SHP77 (cell line): ENCODE results near the gene SNX13.

Experiments
- DNase-seq, 2 experiments: peaks; one replicate each; lab custom pipeline; 2025; lab: John Stamatoyannopoulos, UW

Gene SNX13

DNA sequence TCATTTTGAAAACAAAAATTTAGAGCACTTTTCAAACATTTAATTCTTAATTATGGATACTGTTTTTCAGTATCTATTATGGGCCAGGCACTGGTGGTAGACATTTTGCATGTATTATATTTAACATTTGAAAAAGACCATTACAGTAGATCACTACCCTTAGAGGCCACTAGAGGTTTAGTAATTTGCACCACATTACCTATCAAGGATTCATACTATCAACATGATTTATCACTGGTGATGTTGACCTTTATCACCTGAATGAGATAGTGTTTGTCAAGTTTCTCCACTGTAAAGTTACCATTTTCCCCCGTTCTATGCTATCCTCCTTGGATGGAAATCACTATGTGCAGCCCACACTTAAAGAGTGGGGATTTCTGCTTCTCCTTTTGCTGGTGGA, 4.4 kb upstream of the SNX13 start:
- no peak for DNase-seq

DNA sequence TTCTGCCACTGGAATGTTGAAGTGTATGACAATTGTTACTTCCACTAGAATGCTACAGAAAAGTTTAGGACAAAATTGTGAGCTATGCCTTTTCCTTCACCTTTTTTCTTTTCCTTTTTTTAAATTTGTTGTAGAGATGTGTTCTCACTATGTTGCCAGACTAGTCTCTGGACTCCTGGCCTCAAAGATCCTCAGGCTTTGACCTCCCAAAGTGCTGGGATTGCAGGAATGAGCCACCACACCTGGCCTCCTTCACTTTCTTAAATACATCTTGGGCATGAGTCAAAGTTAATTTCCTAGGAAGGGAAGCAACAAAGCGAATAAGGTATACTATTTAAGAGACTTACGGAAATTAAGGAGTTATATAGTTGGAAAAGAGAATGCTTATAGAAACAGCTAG, 2.7 kb upstream of the SNX13 start:
- no peak for DNase-seq

DNA sequence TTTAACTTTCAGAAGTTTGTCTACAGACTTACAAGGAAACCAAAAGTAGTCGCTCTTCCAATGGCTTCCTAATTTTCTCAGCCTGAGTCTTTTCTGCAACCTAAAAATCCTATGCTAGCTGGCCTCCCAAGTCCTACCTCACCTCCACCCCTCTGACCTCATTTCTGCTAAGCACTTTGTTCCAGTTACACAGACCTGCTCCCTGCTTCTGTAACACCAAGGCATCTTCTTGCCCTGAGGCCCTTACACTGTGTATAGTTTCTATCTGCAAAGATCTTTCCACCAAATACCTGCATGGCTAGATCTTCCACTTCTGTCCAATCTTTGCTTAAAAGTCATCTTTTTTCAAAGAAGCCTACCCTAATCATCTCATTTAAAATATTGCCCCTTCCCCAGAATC, 1.9 kb upstream of the SNX13 start:
- DNase-seq: no peak

DNA sequence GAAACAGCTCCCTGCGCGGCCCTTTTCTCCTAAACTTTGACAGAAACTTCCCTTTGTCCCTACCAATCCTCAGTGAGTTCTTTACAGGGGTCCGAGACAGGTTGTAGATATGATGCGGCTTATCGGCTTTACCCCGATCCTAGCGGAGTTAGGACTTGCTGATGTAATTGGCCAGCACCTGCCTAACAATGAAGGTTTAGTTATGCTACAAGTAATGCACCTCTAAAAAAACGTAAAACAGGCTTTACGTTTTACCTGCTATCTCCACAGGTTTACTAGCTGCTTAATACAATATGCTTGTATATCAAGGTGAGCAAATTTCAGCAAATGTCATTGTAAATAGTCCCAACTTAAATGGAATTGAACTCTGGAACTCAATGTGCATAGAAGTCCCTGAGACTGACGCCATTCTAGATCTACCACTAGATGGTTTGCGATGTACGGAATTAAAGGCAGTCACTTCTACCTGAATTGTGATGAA, 697 bp upstream of the SNX13 start:
- DNase-seq: peak; percentile 44 to 47

DNA sequence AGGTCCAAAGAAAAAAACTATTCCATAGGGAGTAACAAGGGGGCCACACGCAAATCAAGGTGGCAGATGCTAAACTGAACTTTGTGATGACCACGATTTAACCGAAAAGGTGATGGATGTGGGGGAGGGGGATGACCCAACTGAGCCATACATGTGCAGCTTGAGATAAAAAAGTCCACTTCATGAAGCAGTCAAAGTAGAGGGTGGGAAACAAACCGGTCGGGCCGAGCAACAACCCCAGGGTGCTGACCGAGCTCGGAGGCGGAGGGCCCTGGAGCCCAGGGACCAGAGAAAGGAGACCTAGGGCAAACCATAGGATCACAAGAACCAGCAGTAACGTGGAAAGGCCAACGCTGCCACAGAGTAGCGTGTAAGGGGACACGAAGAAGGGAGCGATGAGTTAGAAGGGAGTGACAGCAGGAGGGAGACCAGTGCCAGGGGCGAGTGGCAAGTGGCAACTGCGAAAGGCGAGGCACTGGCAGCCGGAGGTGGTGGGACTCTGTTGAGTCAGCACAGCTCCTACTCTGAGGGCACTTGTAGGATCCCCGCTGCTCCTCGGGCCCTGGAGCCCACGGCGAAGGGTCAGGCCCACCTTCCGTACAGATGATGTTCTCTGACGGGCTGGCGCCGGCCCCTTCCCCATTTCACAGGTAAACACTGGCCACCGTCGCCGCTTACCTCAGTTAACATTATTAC, 540 bp downstream of the SNX13 start:
- DNase-seq: peak; percentile 29 to 53

DNA sequence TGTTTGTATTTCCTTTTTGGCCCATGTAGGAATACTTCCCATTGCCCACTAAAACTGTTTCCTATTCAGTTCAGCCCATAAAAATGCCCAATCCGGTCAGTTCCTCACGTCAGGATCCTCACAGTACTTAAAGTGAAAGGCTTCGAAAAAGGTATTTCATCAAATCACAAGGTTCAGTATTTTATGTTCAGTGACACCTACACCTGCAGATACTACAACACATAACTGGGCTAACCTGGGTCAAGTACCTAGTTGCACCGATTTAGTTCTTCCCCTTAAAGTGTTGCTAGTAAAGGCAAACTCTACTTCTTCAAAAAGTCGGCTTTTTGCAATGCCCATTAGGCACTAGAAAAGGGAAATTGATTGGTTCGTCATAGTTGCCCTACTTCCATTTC, 1.1 kb downstream of the SNX13 start:
- DNase-seq: no peak

DNA sequence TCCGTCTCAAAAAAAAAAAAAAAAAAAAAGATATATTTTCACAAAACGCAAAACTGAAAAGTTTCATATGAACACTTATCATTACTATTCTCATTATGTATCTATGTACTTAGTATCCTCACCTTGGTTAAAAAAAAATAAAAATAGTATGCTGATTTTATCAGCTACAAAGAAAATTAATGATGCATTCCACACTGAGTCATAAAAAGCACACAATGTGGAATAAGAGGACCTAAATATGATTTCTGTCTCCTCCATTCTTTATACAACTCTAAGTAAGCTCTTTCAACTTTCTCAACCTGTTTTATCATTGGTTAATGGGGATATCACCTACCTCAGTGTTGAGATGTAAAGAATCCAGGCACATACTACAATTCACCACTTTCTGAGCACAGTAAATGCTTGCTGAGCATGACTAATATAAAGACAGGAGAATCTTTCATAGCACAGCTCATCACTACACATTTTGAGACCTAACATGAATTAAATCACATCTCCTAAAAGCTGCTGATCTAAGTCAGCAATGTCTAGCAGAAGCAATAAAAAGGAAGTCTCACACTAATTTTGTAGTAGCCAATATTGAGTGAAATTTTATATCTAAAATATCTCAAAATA, 2.7 kb downstream of the SNX13 start:
- no peak for DNase-seq

DNA sequence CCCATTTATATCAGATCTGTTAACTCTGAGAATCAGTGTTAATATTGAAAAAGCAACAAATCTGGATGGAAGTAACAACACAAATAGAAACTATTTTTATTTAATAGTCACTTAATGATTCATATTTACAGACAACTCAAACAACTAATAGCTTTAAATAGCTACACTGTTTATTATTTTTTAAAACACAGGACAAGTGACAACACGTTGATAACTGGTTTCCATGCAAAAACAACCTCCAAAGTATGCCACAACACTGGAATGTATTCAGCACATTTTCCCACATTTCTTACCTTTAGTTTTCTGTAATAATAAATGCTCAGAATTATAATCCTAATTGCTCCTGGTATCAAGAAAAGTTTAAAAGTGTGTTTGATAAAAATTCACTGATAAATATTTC, 4.0 kb downstream of the SNX13 start:
- no peak for DNase-seq

DNA sequence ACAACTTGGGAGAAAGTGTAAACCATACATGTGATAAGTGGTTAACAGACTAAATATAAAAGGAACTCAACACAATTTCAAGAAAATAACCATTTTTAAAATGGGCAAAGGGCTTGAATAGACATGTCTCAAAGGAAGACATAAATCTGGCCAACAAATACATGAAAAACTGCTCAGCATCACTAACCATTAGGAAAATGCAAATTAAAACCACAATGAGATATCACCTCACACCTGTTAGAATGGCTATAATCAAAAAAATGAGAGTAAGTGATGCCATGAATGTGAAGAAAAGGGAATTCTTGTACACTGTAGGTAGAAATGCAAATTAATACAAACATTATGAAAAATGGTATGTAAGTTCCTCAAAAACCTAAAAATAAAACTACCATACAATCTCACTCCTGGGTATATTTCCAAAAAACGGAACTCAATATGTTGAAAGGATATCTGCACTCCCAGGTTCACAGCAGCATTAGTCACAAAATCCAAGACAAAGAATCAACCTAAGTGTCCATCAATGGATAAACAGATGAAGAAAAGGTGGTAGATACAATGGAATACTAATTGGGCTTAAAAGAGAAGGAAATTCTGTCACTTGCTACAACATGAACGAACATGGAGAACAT, 5.6 kb downstream of the SNX13 start:
- DNase-seq: no peak

DNA sequence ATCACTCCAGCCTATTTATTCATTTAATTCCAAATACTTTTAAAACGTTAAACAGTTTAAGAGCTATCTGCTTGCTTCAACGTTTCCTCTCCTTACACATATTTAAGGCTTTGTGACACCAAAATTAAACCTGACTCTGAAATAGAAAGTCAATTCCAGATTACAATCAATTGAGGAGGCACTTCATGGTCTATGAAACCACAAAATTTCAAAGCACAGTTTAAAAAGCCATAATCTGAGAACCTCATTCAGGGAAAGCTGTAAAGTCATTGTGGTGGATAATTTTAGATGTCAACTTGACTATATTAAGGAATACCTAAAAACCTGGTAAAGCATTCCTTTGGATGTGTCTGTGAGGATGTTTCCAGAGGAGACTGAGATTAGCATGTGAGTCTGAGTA, 6.2 kb downstream of the SNX13 start:
- DNase-seq: no peak

DNA sequence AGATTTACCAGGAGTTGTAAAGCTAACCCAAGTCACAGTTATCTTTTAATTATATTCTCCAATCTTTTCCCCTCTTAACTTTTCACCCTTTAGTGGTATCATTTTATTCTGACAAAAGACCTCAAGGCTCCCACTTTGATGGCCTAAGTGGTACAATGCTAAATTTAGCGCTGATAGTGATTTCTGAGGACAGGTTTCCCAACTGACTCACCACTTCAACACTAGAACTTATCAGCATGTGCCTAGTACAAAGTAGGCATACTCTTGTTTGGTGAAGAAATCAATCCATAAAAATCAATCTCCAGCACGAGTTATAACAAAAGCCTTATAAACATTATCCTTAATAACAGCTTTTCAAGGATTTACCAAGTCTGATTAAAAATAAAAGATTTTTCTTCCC, 7.5 kb downstream of the SNX13 start:
- no peak for DNase-seq

DNA sequence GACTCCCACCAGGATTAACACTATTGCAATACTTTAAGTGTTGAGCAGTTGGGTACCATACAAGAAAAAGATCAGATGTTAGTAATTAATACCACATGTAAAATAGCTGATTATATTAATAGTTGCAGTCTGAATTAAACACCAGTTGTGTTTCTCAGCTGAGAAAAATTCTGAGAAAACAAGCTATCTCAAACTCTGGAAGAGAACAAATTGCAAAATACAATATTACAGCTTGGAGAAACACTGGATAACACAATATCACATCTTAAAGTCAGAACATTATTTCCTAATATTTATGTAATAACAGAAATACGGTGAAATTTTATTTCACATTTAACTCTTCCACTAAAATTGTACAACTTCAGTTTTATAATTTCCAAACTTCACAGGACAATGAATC, 9.2 kb downstream of the SNX13 start:
- no peak for DNase-seq

DNA sequence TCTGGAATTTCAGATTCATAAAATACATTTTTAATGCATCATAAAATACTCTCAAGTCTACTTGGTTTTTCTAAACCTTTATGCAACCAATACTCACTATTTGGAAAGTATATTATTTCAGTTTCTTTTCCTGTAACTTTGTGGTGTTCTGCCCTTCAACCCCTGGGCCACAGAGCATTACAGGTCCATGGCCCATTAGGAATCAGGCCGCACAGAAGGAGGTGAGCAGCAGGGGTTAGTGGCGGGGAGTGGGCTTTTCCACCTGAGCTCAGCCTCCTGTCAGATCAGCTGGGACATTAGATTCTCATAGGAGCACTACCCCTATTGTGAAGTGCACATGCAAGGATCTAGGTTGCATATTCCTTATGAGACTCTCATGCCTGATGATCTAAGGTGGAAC, 9.7 kb downstream of the SNX13 start:
- DNase-seq: no peak

DNA sequence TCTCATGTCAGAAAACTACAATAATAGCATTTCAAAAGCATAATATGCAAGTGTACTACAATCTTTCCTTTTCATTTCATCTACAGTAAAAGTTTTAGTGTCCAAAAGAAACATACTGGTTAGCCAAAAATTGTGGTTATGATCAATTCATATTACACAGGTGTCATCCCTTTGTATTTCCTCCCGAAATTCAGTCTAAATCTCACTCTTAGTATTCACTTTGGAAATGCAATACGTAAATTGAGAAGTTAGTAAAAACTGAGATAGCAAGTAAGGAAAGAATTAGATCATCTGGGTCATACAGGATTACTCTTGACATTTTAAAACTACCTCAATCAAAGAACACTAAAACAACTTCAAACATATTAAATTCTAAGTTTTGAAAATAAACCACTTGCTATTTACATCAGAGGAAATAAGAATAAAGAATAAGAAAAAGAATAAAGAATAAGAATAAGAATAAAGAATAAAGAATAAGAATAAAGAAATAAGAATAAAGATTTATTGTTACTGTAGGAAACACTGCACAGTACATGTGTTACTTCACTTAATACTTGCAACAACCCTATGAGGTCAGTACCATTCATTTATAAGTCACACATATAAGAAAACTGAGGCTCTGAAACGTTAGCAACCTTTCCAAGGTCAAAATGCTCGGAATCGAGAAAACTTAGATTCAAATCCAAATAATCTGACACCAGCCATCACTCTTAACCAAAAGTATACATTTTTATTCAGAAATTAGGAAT, 10.5 kb downstream of the SNX13 start:
- DNase-seq: no peak

DNA sequence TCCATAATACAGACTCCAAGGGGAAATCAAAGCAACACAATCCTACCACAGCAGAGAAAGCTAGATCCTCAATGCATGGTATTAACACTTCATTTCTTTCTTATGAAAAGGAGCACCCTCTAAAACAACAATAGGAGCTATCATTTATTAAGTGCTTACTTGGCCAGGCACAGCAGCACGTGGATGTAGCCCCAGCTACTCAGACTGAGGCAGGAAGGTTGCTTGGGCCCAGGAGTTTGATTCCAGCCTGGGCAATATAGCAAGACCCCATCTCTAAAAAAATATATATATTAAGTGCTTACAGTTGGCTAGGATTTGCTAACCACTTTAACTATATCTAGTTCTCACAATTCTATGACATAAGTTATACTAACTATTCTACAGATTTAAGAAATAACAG, 12.2 kb downstream of the SNX13 start:
- no peak for DNase-seq

DNA sequence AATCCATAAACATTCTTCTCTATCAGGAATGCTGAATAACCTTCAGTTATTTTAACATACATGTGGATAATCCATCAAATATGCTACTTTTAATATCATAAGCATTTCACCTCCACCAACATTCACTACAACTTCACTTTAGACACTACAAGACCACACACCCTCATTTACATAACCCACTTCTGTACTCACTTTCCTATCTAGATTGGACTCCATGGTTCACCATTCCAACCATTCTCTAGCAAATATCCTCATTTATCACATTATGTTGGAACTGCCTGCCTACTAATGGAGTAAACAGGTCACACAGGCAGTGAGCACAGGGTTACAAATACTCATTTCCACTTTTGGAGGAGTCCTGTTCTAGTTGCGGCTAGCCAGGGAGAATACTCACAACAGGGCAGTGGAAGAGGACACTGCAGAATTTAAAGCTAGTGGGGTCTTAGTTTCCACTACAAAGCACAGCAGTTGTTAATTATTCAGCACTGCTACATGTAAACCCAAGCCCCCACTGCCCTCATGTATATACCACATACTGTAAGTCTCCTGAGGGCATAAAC, 18.4 kb downstream of the SNX13 start:
- no peak for DNase-seq

DNA sequence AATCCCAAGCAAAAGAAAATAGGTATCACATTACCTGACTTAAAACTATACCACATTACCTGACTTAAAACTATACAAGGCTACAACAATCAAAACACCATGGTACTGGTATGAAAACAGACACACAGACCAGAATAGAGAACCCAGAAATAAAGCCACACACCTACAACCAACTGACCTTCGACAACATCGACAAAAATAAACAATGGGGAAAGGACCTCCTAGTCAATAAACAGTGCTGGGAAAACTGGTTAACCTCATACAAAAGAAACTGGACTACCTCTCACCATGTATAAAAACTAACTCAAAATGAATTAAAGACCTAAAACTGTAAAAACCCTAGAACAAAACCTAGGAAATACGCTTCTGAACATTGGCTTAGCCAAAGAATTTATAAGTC, 22.5 kb downstream of the SNX13 start:
- no peak for DNase-seq

DNA sequence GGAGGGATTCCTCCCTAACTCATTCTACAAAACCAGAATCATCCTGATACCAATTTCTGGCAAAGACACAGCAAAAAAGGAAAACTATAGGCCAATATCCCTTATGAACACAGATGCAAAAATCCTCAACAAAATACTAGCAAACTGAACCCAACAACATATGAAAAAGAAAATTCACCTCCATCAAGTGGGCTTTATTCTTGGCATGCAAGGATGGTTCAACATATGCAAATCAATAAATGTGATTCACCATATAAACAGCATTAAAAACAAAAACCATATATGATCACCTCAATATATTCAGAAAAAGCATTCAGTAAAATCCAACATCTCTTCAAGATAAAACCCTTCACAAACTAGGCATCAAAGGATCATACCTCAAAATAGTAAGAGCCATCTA, 23.5 kb downstream of the SNX13 start:
- DNase-seq: no peak

DNA sequence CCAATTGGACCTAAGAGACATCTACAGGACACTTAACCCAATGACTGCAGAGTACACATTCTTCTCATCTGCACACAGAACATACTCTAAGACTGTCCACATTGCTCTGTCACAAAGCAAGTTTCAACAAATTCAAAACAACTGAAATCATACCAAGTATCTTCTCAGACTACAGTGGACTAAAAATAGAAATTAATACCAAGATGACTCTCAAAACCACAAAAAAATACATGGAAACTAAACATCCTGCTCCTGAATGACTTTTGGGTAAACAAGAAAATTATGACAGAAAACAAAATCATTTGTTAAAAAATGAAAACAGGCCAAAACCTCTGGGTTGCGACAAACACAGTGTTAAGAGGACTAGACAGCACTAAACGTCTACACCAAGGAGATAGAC, 24.5 kb downstream of the SNX13 start:
- no peak for DNase-seq

DNA sequence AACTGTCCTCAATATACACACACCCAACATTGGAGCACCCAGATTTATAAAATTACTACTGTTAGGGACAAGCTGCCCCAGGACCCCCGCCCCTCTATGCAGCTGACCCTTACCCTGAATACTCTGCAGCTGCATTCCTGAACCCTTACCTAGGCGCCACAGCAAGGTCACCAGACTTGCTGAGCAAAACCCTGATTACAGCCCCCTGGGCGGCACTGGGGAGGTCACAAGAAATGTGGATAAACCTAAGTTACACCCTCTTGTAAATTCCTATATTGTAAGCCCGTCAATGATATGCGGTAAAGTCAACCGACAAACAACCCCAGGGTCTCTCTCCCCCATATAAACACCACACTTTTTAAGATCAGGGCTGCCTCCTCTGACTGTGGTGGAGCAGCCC, 25.1 kb downstream of the SNX13 start:
- no peak for DNase-seq

DNA sequence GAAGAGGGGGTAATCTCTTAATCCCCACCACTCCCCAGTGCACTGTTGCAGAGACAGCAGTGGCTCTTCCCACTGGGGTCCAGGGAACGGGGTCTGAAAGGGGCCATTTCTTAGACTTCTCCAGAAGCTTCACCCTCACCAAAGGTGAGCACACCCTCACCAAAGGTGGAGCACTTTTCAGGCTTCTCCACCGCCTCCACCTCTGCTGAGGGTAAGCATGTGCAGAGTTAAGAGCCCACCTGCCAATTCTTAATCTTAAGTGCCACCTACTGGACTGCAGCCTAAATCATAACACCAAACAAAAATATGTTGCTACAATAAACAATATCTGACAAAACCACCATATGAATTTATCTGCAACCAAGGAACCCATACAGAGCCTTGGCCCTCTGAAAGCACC, 27.0 kb downstream of the SNX13 start:
- no peak for DNase-seq

DNA sequence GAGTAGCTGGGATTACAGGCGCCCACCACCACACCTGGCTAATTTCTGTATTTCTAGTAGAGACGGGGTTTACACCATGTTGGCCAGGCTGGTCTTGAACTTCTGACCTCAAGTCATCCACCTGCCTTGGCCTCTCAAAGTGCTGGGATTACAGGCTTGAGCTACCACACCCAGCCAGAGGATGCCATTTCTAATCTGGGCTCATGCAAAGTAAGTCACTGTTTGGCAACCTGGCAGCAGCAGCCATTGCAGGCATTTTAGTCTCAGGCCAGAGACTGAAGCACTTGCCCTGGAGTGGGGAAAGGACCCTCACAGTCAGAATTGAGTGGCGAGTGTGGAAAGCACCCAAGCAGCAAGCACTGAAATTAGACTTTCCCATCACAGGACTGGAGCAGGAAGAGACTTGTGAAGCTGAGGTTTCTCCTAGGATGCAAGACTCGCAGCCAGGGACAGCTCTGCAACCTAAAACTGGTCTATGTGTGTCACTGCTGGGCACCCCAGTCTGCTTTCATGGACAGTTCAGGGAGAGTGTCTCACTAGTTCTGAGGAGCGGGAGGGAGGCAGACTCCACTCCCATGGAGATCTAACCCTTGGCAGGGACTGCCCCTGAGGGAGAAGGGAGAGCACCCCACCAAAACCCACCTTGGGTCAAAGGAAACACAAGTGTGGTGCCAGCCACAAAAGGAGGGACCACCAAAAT, 27.6 kb downstream of the SNX13 start:
- DNase-seq: no peak
